ENCODE measurements around the gene ZSCAN9. TPM values are rescaled to one million over a fixed set of nuclear protein-coding genes. Genes with fewer than 3 reads are reported as not detected.
A peak's percentile ranks its signal among the peaks of the same experiment; 100 is the strongest.

The ZSCAN9 gene
- total and polyA plus RNA-seq, 2 of the 13 experiments (the other 11 are each of a cell fraction or from before 2014, with no cell fraction given): 14.6 to 17.8 TPM

DNA sequence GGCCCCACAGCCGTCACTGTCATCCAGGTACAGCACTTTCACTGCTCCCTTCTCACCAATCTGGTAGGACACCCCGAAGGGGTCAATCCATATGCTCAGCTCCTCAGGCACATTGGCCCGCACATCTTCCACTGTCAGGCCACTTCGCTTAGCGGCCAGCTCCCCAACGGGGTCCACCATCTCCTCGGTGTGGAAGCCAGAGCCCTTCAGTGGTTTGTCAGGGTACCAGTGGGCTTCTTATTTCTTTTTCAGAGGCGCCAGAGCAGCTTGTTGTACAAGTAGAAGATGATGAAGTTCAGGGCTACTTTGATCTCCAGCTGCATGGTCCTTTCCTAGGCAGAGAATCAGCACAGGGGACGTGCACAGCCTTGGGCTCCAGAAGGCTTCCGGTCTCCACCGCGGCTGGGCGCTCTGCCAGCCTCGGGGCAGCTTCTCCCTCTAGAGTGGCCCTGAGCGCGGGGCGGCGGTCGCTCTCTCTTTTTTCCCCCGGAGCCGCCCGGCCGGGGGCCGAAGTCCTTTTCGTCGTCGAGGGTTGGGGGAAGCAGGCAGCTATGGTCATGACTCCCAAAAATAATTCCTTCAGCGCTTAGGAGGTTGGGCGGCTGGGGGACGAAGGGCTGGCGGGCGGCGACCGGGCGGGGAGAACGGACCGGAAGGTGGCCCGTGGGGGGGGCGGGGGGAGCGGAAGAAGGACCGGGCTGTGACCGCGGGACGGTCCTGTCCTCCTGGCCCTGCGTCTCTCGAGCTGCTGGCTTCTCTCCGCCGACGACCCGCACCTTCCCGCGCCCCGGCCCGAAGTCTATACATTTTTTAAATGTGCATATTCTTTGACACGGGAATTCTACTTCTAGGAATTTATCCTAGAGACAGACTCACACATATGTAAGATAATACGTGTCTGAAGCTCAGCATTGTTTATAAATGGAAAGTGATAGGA is 6.5 kb upstream of the ZSCAN9 start (continued):
- TF ChIP-seq, protein P1, sequence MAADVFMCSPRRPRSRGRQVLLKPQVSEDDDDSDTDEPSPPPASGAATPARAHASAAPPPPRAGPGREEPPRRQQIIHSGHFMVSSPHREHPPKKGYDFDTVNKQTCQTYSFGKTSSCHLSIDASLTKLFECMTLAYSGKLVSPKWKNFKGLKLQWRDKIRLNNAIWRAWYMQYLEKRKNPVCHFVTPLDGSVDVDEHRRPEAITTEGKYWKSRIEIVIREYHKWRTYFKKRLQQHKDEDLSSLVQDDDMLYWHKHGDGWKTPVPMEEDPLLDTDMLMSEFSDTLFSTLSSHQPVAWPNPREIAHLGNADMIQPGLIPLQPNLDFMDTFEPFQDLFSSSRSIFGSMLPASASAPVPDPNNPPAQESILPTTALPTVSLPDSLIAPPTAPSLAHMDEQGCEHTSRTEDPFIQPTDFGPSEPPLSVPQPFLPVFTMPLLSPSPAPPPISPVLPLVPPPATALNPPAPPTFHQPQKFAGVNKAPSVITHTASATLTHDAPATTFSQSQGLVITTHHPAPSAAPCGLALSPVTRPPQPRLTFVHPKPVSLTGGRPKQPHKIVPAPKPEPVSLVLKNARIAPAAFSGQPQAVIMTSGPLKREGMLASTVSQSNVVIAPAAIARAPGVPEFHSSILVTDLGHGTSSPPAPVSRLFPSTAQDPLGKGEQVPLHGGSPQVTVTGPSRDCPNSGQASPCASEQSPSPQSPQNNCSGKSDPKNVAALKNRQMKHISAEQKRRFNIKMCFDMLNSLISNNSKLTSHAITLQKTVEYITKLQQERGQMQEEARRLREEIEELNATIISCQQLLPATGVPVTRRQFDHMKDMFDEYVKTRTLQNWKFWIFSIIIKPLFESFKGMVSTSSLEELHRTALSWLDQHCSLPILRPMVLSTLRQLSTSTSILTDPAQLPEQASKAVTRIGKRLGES (CRISPR knock-in tag; IDR thresholded peaks at IDR 0.05; ENCODE audit: borderline replicate concordance): no peak; the same call in 1 of the 2 replicates
- TF ChIP-seq, protein P2, sequence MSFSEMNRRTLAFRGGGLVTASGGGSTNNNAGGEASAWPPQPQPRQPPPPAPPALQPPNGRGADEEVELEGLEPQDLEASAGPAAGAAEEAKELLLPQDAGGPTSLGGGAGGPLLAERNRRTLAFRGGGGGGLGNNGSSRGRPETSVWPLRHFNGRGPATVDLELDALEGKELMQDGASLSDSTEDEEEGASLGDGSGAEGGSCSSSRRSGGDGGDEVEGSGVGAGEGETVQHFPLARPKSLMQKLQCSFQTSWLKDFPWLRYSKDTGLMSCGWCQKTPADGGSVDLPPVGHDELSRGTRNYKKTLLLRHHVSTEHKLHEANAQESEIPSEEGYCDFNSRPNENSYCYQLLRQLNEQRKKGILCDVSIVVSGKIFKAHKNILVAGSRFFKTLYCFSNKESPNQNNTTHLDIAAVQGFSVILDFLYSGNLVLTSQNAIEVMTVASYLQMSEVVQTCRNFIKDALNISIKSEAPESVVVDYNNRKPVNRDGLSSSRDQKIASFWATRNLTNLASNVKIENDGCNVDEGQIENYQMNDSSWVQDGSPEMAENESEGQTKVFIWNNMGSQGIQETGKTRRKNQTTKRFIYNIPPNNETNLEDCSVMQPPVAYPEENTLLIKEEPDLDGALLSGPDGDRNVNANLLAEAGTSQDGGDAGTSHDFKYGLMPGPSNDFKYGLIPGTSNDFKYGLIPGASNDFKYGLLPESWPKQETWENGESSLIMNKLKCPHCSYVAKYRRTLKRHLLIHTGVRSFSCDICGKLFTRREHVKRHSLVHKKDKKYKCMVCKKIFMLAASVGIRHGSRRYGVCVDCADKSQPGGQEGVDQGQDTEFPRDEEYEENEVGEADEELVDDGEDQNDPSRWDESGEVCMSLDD (CRISPR knock-in tag; IDR thresholded peaks at IDR 0.05; ENCODE audit: borderline replicate concordance): 0 out of 2 replicates have a peak, but pooled peaks have one; percentile 47
- TF ChIP-seq KDM1A (CRISPR knock-in tag; IDR thresholded peaks at IDR 0.05): no peak
- TF ChIP-seq SP5 (CRISPR knock-in tag; IDR thresholded peaks at IDR 0.05; ENCODE audit: borderline replicate concordance, low read depth): no peak
- no peak for TF ChIP-seq EED (CRISPR knock-in tag; IDR thresholded peaks at IDR 0.05)
- TF ChIP-seq, protein P3, sequence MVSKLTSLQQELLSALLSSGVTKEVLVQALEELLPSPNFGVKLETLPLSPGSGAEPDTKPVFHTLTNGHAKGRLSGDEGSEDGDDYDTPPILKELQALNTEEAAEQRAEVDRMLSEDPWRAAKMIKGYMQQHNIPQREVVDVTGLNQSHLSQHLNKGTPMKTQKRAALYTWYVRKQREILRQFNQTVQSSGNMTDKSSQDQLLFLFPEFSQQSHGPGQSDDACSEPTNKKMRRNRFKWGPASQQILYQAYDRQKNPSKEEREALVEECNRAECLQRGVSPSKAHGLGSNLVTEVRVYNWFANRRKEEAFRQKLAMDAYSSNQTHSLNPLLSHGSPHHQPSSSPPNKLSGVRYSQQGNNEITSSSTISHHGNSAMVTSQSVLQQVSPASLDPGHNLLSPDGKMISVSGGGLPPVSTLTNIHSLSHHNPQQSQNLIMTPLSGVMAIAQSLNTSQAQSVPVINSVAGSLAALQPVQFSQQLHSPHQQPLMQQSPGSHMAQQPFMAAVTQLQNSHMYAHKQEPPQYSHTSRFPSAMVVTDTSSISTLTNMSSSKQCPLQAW (CRISPR knock-in tag; IDR thresholded peaks at IDR 0.05): peak; percentile 36; the same call in 1 of the 2 replicates
- TF ChIP-seq ZNF17 (CRISPR knock-in tag; IDR thresholded peaks at IDR 0.05): no peak
- no peak for TF ChIP-seq ZNF660 (CRISPR knock-in tag; IDR thresholded peaks at IDR 0.05; ENCODE audit: borderline replicate concordance, low read depth)
- TF ChIP-seq, protein P4, sequence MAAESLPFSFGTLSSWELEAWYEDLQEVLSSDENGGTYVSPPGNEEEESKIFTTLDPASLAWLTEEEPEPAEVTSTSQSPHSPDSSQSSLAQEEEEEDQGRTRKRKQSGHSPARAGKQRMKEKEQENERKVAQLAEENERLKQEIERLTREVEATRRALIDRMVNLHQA (CRISPR knock-in tag; IDR thresholded peaks at IDR 0.05): no peak
- TF ChIP-seq ZEB1 (IDR thresholded peaks at IDR 0.05; ENCODE audit: insufficient replicate concordance, low read depth): no peak
- 0 out of 2 replicates have a peak, but pooled peaks have one; percentile 54 for TF ChIP-seq ZBTB3 (CRISPR knock-in tag; IDR thresholded peaks at IDR 0.05; ENCODE audit: borderline replicate concordance, low read depth)
- TF ChIP-seq, protein P5, sequence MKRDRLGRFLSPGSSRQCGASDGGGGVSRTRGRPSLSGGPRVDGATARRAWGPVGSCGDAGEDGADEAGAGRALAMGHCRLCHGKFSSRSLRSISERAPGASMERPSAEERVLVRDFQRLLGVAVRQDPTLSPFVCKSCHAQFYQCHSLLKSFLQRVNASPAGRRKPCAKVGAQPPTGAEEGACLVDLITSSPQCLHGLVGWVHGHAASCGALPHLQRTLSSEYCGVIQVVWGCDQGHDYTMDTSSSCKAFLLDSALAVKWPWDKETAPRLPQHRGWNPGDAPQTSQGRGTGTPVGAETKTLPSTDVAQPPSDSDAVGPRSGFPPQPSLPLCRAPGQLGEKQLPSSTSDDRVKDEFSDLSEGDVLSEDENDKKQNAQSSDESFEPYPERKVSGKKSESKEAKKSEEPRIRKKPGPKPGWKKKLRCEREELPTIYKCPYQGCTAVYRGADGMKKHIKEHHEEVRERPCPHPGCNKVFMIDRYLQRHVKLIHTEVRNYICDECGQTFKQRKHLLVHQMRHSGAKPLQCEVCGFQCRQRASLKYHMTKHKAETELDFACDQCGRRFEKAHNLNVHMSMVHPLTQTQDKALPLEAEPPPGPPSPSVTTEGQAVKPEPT (CRISPR knock-in tag; IDR thresholded peaks at IDR 0.05; ENCODE audit: low read depth): no peak; the same call in 1 of the 2 replicates
- peak; percentile 54 for TF ChIP-seq MAFG (CRISPR knock-in tag; IDR thresholded peaks at IDR 0.05)
- peak; percentile 69; the same call in 1 of the 2 replicates for TF ChIP-seq ZNF546 (CRISPR knock-in tag; conservative IDR thresholded peaks at IDR 0.05)
- TF ChIP-seq REXO4 (CRISPR knock-in tag; IDR thresholded peaks at IDR 0.05; ENCODE audit: borderline replicate concordance): no peak
